KOPT-K1 (cell line): ENCODE results near the gene KLF13.

Source experiments
- H3K27ac ChIP-seq: fragments of 200-600 bp; sonication (generic); 2 replicates; pipeline ENCODE4 v1.5.1; 2016; ENCODE audit warnings: antibody characterized with exemption, mild to moderate bottlenecking, low read depth, low read length; ENCODE audit not compliant: poor library complexity, severe bottlenecking
- H3K36me3 ChIP-seq: fragments of 200-600 bp; sonication (generic); 2 replicates; pipeline ENCODE4 v1.5.1; 2017; ENCODE audit warnings: antibody characterized with exemption, mild to moderate bottlenecking, low read length, moderate library complexity; ENCODE audit not compliant: insufficient read depth
- H3K9me3 ChIP-seq: fragments of 200-600 bp; sonication (generic); 2 replicates; pipeline ENCODE4 v1.5.1; 2017; ENCODE audit warnings: antibody characterized with exemption, low read length, mild to moderate bottlenecking; ENCODE audit not compliant: insufficient read depth, poor library complexity, severe bottlenecking

KLF13 gene

DNA sequence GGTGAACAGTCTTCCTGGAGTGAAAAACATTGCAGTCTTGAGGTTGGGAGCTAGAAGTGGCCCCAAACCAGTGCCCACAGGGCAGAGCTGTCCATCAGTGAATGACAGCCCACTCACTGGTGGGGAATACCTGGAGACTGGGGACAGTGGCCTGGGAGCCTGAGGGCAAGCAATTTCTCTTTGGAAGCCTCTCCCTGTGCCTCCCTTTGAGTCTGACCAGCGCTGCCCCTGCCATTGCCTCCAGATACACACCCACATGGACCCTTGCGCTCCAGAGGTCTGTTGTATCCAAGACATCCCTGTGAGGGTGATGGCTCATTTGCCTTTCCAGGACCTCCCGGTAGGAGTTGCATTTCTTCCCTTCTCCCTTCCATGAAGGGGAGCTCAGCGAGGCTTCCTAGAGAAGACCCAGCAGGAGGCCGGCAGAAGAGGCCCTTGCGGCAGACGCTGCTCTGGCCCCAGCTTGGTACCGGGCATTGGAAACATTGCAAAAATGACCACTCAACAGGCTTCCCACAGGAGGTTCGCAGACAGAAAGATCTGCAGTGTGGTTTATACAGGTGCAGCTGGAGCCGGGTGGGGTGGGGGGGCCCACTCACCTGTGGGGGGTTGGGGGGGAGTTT is 38.5 kb downstream of the KLF13 start:
- Histone ChIP-seq H3K9me3 (peaks cover 5% of the 10 kb centered on the region), H3K36me3 (no peaks in the 10 kb centered on the region), H3K27ac (peak overlapping the region; percentile 98)

DNA sequence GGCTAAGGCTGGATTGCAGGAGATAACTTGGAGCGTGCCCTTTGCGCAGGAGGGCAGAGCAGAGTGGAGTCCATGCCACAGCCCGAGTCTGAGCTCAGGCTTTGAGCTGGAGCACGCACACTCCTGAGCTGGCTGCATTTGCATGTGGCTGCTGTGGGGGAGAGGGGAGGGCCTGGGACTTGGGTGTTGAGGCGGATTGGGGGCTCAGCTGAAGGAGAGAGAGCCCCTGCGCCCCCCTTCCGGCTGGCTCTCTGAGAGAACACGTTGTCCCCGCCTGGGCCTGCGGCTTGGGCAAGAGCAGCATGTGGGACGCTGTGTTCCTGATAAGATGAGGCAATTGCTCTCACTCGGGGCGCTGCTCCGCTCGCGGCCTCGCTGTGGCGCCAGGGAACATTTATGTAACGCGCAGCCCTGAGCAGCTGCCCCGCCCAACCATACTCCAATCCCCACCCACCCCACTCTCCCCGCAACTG is 39.1 kb downstream of the KLF13 start:
- peaks cover 5% of the 10 kb centered on the region for H3K9me3 ChIP-seq
- peak overlapping the region; percentile 98 for H3K27ac ChIP-seq

DNA sequence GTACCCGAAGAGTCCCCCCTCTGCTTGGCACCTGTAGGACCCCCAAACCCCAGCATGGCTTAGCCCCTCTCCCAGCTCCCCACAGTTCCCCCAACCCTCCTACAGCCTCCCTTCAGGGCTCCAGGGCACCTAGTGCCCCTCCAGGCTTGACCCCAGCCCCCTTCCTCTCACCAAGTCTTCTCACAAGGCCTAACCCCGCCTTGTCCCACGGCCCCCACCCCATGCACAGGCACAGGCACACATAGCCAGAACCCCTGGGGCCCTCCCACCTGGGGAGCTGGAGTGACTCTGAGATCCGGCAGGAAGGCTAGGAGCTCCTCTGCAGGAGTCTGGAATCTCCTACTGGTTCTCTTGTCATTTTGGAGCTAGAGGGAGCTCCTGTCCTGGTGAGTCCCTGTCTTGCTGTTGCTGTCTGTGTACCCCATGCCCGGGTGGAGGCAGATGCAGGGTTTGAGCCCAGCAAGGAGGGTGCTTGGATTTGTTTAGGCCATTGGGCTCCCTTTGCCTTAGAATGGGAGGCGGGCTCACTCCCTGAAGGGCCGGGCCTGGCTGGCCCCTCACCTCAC is 39.6 kb downstream of the KLF13 start:
- H3K36me3 ChIP-seq, result no peaks in the 10 kb centered on the region
- H3K27ac ChIP-seq, result peak overlapping the region; percentile 98
- peaks cover 5% of the 10 kb centered on the region for H3K9me3 ChIP-seq

More for the DNA sequence above, 39.1 kb downstream of the KLF13 start:
- no peaks in the 10 kb centered on the region for H3K36me3 ChIP-seq

DNA sequence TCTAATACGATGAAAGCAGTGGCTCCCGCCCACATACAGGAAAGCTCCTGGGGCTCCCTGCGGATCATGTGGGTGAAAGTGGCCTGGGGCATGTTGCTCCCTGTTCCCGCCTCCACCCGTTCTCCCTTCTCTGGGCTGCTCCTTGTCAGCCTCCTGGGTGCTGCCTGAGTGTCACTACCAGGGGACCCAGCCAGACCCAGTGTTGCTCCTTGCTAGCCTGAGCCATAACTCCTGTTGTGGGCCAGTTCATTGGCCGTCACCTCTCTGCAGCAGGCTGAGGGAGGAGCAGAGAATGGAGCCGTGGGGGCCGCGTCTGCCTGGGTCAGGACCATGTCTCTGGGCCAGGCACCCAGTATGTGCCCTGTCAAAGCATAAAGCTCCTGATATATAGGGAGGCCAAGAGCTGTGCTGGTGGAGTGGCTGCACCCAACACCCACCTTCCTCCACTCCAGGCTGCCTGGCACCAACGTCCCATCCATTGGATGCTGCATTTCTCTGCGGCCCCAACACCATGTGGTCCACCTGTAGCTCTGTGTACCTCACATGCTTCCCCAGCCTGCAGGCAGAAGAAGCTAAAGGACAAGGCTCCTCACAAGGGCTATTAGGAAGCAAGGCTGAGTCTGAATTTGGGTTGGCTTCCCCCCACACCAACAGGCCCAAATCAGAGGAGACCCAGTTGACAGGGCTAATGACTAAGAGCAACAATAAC is 40.5 kb downstream of the KLF13 start:
- peak overlapping the region; percentile 98 for H3K27ac ChIP-seq
- peaks cover 5% of the 10 kb centered on the region; the same call in 1 of the 2 replicates for H3K36me3 ChIP-seq
- peaks cover 5% of the 10 kb centered on the region for H3K9me3 ChIP-seq

DNA sequence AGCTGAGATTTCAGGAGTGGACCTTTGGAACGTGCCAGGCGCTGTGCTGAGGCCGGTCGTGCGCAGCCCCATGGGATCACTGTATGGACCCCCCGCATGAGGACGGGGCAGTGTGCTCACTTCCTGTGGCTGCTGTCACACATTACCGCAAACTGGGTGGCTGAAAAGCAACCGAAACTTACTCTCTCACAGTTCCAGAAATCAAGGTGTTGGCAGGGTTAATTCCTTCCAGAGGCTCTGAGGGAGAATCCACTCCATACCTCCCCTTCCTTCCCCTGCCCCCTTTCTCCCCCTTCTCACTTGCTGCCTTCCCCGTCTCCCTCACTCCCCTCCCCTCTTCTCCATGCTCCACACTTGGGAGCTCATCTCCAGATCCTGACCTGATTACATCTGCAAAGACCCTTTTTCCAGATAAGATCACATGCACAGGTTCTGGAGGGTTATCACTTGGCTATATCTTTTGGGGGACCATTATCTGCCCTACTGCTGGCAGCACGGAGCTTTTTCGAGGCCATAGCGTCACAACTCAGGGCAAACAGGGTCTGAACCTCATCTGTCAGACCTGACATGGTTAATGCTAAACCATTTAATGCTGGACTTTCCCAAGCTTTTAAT is 41.2 kb downstream of the KLF13 start:
- Histone ChIP-seq H3K36me3 (peaks cover 12% of the 10 kb centered on the region; the same call in 1 of the 2 replicates), H3K9me3 (peaks cover 5% of the 10 kb centered on the region), H3K27ac (peak overlapping the region; percentile 98)

DNA sequence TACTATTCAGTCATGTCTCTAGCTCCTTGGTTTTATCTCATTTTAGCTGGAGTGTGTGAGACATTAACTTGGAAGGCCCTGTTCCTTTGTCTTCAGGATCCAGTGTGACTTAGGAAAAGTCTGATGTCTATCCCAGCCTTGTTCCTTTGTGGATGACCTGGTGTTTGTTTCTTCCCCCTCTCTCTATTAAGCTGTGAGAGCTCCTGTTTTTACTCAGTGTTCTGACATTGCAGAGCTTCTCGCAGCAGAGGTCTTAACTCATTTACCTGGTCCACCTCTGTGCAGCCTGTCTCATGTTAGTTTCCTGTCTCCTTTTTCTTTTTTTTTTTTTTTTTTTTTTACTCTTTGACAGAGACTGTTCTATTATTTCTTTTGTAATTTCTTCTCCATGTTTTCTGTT is 43.1 kb downstream of the KLF13 start:
- Histone ChIP-seq H3K36me3 (peaks cover 31% of the 10 kb centered on the region), H3K9me3 (peaks cover 5% of the 10 kb centered on the region), H3K27ac (no peak overlapping the region)

DNA sequence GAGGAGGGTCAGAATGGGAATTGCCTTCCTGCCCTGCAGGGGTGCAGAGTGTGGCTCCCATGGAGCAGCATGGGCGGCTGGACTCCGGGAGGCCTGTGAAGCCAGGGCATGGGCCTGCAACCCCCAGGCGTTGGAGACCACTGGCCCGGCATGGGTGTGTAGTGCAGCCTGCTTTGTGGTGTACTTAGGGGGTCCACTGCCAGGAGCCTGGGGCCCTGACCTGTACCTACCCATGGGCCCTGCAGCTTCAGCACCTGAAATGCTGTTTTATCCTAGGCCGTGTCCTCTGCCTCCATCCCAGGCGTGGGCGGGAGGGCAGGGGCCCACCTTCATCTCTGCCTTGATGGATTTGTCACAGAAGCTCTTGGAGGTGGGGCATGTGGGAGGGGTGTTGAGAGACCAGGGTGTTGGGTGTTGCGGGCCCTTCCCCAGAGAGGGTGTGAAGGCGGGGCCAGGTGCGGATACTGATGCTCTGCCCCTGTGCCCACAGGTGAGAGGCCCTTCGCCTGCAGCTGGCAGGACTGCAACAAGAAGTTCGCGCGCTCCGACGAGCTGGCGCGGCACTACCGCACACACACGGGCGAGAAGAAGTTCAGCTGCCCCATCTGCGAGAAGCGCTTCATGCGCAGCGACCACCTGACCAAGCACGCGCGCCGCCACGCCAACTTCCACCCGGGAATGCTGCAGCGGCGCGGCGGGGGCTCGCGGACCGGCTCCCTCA is 45.0 kb downstream of the KLF13 start:
- peaks cover 50% of the 10 kb centered on the region for H3K36me3 ChIP-seq
- peaks cover 5% of the 10 kb centered on the region for H3K9me3 ChIP-seq
- H3K27ac ChIP-seq, result no peak overlapping the region

DNA sequence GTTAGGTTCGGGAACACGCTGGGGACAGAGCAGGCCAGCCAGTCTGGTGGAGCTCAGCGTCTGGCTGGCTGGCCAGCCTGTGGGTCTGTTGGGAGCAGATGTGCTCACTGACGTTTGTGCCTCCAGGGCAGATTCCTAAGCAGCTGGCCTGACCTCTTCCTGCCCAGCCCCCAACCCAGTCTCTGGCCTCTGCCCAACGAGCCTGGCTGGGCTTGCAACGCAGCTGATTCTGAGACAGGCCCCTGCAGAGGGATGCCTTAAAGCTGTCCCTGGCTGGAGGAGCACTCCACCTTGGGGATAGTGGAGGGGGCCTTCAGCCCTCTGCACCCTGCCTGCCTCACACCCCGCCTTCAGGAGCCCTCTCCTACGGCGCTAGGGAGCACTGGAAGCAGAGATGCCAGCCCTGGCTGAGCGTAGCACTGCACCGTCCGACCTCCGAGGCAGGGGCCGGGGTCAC is 46.0 kb downstream of the KLF13 start:
- Histone ChIP-seq H3K36me3 (peaks cover 58% of the 10 kb centered on the region), H3K9me3 (peaks cover 5% of the 10 kb centered on the region), H3K27ac (no peak overlapping the region)

DNA sequence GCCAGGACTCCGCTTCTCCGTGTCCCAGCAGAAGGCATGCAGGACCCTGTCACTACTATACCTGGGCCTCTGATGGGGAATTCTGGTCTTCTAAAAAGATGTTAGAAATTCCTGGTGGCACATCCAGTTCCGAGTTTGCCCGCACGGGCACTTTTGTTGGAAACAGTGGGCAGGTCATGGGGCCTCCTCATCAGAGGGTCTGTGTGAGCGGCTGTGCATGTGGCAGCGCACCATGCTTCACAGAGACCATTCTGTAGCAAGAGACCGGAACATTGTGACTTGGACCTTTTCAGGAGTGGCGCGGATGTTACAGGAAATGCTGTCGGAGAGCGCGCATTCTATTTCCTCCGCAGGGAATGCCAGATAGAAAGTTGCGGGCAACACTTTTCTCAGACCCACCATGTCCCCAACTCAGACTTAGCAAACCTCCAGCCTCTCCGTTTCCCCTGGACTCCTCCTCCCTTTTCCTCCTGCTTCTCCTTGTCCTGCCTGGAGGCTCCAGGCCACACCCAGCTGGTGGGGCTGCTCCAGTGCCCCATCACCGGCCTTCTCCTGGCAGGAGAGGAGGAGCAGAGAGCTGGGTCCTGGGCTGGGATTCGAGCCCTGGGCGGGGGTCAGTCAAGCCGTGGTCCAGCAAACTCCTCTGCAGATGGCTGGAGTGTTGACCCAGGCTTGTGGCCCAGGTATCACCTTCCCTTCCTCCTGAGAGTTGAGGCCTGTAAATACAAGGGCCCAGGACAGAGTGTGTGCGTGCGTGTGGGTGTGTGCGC is 46.6 kb downstream of the KLF13 start:
- Histone ChIP-seq H3K36me3 (peaks cover 64% of the 10 kb centered on the region), H3K9me3 (peaks cover 5% of the 10 kb centered on the region), H3K27ac (no peak overlapping the region)

DNA sequence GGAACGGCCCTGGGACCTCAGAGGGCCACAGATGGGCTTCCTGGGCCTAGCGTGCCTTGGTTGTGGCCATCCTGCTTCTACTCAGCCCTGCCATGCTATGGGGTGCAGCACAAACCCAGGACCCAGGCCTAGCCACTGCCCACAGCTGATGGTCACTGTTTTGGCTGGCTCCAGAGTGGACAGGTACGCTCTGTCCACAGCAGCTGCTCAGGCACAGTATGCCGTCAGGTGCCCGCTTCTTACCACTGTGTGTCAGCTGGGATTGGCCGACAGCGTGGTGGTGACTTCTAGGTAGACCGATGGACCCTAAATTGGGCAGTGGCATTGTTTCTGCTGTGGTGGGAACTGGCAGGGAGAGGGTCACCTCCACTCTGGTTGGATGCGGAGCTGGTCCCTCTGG is 47.3 kb downstream of the KLF13 start:
- Histone ChIP-seq H3K27ac (no peak overlapping the region), H3K36me3 (peaks cover 71% of the 10 kb centered on the region), H3K9me3 (peaks cover 5% of the 10 kb centered on the region)

DNA sequence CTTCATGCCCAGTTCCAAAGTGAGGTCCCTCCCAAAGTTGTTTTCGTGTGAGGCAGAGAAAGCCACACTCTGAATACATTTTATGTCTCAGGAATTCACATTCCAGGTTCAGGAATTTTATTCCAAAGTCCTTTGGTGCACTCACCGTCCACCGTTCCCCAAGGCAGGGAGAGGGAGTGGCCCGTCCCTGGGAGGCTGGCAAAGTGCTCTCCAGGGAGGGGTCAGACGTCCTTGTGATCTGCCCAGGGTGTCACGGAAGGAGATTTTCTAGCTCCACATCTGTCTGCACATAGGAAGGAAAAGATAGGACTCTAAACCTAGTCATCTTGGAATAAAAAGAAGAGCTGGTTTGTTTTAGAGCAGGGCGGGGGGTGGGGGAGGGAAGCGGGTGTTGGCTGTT is 47.9 kb downstream of the KLF13 start:
- Histone ChIP-seq H3K36me3 (peaks cover 76% of the 10 kb centered on the region), H3K9me3 (no peaks in the 10 kb centered on the region), H3K27ac (no peak overlapping the region)

DNA sequence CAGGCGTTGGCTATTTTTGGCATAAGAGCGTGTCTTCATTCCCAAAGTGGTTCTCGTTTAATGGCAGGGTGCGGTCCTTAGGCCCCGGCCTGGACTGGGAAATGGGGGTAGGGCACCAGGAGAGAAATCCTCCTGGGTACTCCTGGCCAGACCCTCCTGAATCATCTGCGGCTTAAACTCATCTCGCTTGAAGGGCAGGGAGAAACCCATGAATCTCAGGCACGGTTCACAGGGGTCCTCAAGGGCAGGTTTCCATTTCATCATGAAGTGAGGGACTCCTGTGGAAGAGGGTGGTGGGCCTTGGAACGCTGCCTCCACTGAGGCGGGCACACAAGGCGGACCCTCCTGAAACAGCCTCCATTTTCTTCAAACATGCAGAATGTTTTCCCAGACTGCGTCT is 48.4 kb downstream of the KLF13 start:
- Histone ChIP-seq H3K27ac (no peak overlapping the region), H3K9me3 (no peaks in the 10 kb centered on the region), H3K36me3 (peaks cover 81% of the 10 kb centered on the region)

DNA sequence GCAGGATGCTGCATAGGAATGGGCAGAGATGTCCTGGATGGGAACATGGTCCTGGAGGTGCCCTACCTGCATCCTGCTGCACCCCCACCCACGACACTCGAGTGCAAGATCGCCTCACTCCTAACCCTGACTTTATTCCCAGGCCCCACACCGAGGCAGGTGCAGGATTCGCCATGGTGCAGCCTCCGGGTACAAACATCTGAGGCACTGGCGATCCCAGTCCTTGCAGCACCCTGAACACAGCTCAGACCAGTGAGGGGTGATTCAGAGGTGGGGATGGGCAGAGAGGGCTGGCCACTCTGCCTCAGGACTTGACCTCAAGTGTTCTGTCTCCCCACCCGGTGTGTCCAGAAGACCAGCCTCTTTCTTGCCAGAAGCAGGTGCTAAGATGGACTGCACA is 49.1 kb downstream of the KLF13 start:
- H3K9me3 ChIP-seq, result no peaks in the 10 kb centered on the region

DNA sequence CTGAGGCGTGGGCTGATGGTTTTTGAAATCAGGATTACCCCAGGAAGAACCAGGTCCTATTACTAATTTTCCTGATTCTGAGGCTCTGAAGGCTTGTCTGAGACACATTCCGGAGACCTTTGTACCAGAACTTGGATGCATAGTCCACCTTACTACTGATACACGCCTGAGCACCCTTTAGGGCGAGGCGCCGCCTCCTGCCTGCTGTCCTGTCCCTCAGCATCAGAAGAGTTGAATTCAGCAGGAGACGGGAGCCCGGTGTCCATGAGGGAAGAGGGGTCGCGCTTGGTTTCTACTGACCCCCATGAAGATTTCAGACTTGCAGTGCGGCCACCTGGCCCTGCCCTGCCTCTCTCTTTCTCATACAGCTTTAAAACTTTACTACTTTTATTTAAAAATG is 49.9 kb downstream of the KLF13 start:
- no peak overlapping the region for H3K27ac ChIP-seq
- H3K9me3 ChIP-seq, result no peaks in the 10 kb centered on the region
- peaks cover 97% of the 10 kb centered on the region for H3K36me3 ChIP-seq

More for the DNA sequence above, 49.1 kb downstream of the KLF13 start:
- Histone ChIP-seq H3K36me3 (peaks cover 89% of the 10 kb centered on the region), H3K27ac (no peak overlapping the region)
